ENCODE data around the gene WDR70.

The WDR70 gene

DNA sequence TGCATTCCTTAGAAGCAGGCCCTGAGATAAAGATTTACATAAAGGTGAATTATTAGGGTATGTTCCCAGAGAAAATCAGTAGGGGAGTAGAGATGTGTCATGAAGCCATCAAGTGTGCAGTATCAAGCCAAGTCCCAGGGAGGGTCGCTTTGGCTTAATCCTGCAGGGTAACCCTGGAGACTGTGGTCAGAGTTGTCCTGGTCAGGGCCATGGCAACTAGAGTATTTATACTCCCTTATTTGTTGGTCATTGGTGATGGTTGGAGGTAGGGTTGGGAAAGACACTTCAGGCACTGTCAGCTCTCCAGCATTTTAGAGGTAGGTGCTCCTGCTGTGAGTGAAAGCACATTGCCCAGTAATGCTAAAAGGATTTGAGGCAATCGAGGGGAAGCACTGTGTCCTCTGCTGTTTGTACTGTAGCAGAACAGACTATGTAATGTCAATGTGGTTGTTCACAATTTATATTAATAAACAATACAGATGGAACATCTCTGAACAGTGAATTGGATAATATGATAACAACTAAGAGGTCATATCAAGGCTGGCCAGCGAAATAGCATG lies 351.9 kb downstream of the WDR70 start:
- no peak for DNase-seq

DNA sequence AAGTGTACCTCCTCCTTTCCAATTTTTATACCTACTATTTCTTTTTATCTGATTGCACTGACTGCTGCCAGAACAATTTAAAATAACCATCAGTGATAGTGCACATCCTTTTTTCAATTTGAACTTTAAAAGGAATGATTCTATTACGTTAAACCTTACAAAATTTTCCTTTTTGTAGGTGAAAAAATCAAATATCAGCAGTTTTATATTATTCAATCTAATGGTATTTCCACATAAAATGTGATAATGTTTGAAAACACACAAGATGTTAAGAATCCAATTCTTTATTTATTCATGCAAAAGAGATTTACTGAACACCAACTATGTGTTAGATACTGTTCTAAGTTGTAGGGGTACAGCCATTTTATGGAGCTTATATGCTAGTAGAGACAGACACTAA lies 355.0 kb downstream of the WDR70 start:
- DNase-seq: no peak

DNA sequence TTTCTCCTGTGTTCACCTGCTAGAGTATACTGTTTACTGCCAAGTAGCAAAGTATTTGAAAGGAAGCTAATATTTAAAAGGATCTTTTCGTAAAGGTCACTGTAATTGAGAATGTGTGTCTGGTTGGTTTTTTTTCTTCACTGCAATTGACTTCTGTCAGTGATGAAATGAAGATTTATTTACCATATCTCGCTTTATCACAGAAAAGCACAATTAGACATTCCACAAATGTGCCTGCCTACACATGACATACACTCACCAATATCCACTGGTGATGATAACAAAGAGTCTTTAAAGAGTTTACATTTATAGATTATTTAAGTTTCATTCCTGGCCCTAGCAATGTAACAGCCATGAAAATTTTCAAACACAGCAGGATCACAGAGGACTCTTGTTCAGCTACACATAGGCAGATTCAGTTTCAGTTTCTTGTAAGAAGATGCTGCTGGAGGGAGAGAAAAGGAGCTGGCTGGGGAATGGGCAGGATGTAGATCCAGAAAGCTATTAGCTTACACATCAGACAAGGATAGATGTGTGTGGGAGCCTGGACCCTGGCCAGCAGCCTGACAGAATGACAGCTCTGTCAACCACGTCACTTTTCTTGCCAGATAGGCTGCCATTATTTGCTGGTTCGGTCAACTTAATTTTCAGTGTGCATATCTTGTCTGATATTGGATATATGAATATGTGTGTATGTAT lies 356.7 kb downstream of the WDR70 start:
- no peak for DNase-seq

DNA sequence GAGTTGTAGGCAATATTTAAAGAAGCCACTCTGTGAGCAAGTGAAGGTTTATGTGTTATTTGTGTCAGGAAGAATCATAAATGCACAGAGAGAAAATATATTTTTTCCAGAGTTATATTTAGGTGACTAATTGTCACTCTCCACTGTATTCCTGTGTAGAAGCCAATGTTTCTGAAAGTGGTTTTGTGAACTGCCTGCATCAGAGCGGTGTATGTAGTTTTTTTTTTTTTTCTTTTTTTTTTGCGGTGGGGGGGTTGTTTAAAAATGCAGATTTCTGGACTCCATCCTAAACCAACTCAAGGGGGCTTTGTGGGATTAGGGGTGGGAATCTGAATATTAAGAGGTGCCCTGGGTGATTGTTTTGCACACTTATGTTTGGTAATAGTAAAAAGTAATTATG lies 357.3 kb downstream of the WDR70 start:
- no peak for DNase-seq

DNA sequence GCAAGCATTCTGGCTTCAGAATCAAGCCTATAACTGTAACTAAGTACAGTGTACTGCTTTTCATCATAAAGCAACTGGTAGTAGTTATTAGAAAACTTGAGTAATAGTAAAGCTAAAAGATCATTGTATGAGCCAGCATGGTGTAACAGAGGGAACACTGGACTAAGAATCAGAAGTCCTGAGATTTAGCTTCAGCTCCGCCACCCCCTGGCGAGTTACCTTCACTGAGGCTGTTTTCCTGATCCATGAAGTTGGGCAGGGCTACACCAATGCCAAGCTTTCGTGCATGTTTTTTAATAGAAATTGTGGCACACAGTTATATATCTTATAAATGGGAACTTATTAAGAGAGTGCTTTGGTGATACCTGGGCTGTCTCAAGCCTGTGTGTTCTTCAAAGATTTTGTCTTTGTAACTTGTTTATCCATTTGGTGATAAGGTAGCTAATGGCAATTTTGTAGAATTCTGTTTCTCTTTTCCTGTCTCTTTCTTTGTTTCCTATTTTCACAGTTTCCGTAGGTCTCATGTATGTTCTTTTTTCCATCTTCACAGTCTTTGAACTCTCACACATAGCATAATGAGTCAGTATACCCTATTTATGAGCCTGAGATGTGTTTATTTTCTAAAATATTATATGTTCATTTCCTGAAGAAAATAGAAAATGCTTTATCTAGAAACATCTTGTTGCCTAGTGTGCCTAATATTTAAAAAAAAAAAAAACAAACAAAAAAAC lies 358.4 kb downstream of the WDR70 start:
- no peak for DNase-seq

DNA sequence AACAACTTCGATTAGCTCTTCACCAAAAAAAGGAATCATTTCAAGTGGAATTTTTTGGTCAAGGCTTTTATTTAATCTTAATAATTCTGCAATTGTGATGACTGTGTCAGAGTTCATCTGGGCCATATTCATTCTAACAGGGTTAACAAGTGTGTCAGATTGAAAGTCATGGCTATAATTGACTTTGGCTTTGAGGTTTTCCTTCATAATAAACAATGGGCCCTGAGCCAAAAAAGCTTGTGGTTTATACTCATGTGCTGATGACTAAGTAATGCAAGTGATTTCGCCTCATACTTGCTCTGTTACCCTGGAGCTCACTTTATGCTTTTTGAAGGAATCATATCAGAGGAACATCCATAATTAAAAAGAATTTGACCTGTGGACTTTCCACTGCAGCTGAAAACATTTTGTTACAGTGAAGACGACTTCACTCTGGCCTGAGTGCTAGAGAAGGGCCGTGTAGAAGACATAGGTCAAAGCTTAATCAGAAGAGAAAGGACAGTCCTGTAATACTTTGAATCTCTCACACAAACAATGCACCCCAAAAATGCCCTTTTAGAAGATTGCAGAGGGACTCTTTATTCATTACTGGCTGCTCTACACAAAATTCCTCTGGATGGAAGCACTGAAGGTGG lies 359.1 kb downstream of the WDR70 start:
- DNase-seq: no peak

DNA sequence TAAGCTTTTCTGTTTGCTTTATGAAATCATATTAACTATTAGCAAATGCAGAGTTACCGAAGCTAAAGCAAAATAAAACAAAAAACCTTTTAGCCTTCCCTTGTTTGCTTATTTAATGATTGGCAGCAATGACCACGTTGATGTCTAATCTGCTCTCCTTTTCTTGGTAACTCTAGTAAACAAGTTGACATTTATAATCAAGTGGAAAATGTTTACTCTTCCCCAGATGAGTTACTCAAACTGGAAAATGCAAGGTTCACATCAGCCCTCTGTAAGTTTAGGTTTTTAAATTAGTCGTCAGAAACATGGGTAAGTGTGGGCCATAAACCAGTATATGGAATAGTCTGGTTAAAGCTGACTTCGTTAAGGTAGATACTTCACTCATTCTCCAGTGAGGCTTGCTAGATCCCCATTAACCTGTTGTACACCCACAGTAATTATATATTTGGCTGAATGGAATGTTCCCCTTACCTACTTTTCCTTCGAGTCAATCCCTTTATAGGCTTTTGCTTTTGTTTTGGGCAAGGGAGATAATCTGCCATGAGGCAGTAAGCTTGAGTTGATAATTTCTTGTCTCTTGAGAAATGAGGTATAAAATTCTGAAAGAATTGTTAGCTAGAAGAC lies 359.9 kb downstream of the WDR70 start:
- no peak for DNase-seq

DNA sequence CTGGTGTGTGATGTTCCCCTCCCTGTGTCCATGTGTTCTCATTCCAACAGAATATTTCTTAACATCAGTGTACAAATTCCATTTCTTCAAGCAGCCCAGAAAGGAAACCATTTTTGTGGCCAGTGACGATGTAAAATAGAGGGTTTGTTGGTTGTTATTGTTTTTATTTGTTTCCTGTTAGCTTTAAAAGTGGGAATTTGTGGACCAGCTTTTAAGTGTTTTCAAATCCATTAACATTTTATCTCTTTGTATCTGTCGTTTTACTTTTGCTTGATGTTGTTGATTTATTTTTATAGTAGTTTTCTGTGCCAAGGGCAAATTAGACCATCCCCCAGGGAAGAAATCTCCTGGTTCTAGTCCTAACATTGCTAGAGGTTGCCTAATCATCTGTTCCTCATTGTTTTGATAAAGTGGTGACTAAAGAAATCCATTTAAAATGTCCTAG lies 360.7 kb downstream of the WDR70 start:
- no peak for DNase-seq

DNA sequence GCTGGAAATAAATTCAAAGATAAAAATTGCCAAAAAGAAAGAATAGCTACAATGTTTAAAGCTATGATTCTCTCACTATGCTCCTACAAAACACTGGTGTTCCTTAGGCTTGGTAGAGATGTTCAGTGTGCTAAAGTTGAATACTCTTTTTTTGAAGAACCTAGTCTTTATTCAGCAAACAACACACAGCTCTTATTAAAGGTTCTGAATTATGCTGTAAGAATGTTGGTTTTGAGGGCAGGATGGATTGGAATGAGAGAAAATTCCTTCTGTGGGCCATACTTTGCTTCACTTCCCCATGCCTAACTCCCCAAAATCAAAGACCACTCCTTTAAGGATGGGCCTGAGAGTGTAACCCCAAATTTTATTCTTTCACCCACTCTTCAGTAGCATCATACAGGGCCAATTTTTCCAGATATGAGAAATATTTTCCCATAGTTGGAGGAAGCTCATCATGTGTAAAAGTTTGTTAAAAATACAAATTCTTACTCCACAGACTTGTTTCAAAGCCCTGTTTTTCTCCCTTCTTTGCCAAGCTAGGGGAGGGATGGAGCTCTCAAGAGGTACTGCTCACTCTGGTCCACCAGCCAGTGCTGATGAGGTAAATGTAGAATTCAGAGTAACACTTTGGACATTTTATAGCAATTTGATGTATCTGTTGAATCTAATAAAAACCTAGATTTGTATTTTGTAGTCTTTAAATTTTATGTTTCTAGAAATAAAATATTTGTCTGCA lies 361.4 kb downstream of the WDR70 start:
- DNase-seq: no peak

DNA sequence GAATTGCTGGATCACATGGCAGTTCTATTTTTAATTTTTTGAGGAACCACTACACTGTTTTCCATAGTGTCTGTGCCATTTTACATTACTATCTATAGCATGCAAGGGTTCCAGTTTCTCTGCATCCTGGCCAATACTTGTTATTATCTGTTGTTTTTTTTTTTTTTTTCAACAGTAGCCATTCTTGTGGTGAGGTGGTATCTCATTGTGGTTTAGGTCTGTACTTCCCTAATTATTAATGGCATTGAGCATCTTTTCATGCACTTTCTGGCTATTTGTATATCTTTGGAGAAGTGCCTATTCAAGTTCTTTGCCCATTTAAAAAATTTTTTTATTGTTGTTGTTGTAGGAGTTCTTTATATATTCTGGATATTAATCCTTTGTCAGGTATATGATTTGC lies 363.0 kb downstream of the WDR70 start:
- DNase-seq: no peak

DNA sequence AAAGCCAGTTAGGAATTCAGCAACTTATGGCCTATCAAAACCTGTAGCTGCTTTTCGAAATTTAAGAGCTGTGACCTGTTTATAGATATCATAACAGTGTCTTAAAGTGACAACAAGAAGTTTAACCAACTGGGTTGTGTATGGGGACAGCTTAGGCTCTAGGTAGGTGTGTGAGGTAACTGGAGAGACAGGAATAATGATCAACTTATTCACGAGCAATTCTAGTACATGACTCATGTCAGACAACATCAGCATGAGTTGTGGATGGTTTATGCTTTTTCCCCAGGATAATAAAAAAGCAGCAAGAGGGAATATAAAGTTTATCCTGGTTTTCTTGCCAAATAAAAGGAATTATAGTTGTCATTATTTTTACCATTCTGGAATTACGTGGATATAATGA lies 372.1 kb downstream of the WDR70 start:
- no peak for DNase-seq

DNA sequence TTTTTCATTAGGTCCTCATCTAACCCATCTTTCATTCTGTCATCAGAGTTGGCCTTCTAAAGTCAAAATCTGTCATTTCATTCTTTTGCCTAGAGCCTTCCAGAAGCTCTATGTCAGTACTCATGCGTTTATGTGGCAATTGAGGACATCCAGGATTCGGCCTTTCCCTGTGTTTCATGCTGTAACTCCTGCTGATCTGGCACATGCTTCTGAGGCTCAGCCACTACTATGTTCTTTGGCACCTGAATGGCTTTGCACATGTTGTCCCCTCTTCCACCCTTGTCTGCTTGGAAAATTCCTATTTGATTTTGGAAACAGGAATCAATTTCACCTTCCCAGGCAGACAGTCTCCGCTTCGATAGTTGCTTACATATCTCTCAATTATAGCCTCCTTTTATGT lies 375.9 kb downstream of the WDR70 start:
- no peak for DNase-seq

DNA sequence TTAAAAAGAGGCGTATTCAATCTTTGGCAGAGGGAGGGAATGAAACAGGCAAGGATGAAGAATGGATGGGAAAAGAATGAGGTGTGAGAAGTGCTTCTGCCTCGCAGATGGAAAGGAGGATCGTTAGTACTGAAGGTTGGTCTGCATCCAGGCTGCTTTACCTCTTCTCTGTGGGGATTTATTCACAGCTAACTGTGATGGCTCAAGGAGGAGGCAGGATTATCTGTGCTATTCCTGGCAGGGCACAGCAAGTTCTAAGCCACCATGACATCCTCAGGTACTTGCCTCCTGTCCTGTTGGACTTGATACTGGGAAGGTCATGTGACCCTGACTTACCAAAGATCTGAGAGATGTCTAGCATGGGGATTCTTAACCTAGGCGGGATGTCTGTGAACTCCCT lies 376.5 kb downstream of the WDR70 start:
- DNase-seq: no peak

DNA sequence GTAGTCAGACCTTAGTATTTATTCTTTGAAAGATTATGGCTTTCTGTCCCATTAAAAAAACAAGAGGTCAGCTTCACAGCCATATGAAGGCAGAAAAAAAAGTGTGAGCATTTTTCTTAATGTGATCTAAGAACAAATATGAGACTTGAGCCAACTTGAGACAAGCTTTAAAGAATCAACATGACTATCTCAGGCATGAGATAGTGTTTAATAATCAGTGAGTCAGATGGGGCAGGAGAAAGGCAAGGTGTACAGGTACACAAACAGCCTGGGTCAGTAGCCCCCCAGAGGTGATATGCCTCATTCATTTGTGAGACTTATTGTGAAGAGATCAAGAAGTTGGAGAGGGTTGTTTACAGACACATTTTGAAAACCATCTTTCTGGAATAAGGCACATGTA lies 377.1 kb downstream of the WDR70 start:
- no peak for DNase-seq

DNA sequence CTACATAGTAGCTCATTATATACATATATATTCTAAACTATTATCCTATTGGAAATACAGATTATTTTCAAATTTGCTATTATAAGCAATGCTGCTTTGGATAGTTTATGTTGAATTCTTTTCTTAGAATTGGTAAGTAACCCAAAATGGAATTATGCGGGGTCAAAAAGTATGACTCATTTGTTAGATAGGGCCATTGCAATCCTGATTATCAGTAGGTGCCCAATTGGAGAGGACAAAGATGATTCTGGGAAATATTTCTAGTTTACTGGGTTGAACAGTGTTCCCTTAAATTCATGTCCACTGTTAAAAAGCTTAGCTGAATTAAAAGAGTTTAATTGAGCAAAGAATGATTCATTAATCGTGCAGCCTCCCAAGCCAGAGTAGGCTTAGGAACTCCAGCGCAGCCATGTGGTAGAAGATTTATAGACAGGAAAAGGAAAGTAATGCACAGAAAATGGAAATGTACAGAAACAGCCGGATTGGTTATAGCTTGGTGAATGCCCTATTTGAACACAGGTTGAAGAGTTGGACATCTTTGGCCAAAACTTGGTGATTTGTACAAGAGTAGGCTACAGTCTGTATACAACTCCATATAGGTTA lies 379.0 kb downstream of the WDR70 start:
- DNase-seq: no peak

DNA sequence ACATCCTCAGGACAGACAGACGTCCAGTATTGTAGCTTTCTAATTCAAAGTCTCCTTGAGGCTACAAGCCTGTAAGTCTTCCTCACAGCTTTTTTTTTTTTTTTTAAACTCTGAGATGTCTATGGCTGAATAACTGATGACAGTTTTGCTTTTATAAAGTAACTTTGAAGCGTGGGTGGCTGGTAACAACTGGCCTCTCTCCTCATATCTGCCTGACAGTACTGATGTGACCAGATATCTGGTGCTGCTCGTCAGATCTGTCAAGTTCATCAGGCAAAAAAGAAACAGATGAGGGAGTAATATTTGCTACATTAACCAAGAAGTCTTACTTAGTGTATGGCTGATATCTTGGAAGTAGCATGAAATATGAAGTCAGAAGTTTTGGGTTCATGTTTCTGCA lies 388.1 kb downstream of the WDR70 start:
- DNase-seq: no peak

DNA sequence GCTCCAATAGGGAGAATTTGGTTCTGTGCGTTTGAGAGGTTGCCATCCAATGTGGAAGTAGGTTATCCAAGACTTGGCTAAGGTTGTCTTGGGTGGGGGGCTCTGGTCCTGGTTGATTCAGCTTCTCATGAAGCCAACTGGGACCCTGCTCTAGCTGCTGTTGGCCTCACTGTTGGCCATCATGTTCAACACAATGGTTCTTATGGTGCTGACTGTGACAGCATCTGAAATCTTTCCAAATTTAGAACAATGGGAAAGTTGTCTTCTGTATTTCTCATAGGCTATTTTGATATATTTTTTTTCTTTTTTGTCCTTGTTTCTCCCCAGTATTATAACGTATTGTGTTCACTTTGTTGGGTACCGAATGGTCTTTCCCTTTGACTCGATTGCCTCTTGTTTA lies 388.8 kb downstream of the WDR70 start:
- no peak for DNase-seq

DNA sequence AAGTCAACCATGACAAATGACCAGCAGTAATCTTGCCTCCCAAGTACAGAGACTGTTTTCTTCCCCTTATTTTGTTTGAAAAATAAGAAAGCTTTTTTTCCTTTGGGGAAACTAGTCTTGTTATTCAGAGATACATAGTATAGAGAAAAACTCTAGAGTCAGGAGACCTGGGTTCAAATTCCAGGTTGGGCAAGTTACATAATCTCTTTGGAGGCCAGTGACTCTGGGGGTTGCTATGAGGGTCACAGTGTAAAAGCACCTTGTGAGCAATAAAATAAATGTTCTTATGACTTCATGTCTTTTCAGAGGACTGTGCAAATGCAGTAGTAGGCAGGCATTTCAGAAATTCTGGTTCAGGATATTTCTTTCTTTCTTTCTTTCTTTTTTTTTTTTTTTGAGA lies 389.3 kb downstream of the WDR70 start:
- no peak for DNase-seq

DNA sequence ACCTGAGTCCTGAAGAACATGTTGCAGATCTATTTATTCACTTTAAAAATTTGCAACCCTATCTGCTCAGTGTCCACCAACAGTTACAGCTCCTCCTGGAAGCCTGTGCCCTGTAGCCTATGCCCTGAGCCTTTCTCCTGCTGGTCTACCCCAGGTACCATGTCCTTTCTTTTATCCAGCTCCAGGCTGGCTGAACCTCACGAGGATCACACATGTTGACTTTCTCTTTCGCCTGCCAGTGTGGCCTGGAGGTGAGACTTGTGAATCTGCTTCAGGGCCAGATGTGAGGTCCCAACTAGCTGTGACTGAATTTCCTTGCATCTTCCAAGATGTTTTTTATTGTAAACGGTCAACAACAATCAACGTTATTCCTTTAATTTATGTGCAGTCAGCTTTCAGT lies 390.0 kb downstream of the WDR70 start:
- DNase-seq: no peak

DNA sequence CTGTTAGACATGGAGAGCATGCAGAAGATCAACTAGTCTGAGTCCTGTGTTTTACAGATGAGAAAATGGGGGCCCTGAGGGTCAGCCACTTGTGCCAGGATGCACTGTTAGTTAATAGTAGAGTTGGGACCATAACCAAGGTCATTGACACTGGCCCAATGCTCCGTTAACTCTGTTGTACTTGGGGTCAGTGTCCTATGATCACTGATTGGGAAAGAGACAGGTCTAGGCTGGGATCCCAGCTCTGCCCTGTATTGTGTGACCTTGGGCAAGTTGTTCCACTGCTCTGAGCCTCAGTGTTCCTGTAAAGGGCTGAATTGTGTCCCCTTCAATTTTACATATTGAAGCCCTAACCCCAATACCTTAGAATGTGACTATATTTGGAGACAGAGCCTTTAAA lies 390.7 kb downstream of the WDR70 start:
- DNase-seq: no peak

DNA sequence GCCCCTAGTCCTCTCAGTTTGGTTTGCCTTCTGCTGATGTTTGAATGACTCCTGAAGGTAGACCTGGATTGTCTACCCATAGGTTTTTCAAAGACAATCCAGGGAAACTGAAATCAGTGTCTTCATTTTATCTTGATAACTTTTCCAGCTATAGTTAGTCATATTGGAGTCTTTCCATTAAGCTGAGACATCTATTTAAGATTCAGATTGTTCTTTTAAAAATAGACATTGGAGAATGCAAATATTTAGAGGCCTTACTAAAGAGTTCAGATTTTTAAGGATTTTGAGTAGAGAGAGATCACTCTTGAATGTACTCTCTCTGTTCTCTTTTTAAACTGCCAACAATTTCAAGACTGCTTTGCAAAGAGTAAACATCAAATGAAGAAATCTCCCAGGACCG lies 391.7 kb downstream of the WDR70 start:
- DNase-seq: no peak

DNA sequence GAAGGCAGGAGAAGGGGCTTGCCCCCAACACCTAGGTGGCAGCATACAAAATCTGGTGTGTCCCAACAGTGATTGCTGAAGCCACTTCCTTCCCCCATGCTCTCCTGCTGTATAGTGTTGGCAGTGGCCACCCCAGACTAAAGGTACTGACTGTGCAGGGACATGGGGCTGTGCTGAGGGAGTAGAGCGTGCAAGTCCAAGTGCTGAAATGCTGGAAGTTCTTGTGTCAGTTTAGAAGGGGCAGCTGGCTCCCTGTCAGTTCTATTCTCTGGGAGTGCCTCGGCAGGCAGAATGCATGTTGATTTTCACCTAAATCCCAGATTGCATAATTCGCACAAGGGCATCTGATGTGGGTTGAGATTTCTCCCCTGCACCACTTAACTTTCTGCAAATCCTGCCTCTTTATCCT lies 392.1 kb downstream of the WDR70 start:
- no peak for DNase-seq

Data from cortex of kidney (tissue), 1 donor.